Heart left ventricle (tissue), 16 donors: ENCODE measurements around the gene TUBB3. TPM values are rescaled to one million over a fixed set of nuclear protein-coding genes. Genes with fewer than 3 reads are reported as not detected.

Source experiments
- ATAC-seq, 4 donors: fragments of 200-7000 bp; cut with Tn5 transposase; one replicate each; pipeline ENCODE4 v1.9.1; 2020 to 2022; ENCODE audit warnings: moderate library complexity in 4 of 4, mild to moderate bottlenecking in 3 of 4, moderate number of reproducible peaks in 1 of 4
- DNase-seq, 5 donors: peaks; one replicate each; pipeline ENCODE4 v3.0.0-alpha.2; 2020
- H3K27ac ChIP-seq, 12 donors: fragments of 200-600 bp; sonication (generic) in 4 of 12; one replicate each; pipeline versions ENCODE4 v1.5.0 to v1.8.0; 2016 to 2022; ENCODE audit warnings: mild to moderate bottlenecking in 2 of 12
- H3K27me3 ChIP-seq, 9 donors: fragments of 200-600 bp; sonication (generic) in 2 of 9; one replicate each; pipeline versions ENCODE4 v1.5.1 to v1.8.0; 2016 to 2022; ENCODE audit warnings: mild to moderate bottlenecking in 3 of 9
- H3K36me3 ChIP-seq, 9 donors: fragments of 200-600 bp; sonication (generic) in 2 of 9; one replicate each; pipeline versions ENCODE4 v1.5.0 to v1.8.0; 2018 to 2022; ENCODE audit warnings: mild to moderate bottlenecking in 2 of 9
- H3K4me1 ChIP-seq, 12 donors: fragments of 200-600 bp; sonication (generic) in 4 of 12; one replicate each; pipeline versions ENCODE4 v1.5.0 to v1.8.0; 2016 to 2022; ENCODE audit warnings: mild to moderate bottlenecking in 3 of 12
- H3K4me3 ChIP-seq, 12 donors: fragments of 200-600 bp; sonication (generic) in 4 of 12; one replicate each; pipeline versions ENCODE4 v1.5.0 to v1.8.0; 2017 to 2022; ENCODE audit warnings: mild to moderate bottlenecking in 9 of 12, moderate library complexity in 4 of 12
- H3K9me3 ChIP-seq, 12 donors: fragments of 200-600 bp; sonication (generic) in 4 of 12; one replicate each; pipeline versions ENCODE4 v1.5.0 to v1.8.0; 2016 to 2022; ENCODE audit warnings: mild to moderate bottlenecking in 1 of 12
- CTCF ChIP-seq, 12 donors: fragments of 200-600 bp; sonication (generic) in 4 of 12; IDR thresholded peaks; one replicate each; pipeline versions ENCODE4 v1.5.0 to v1.8.0; 2018 to 2022; ENCODE audit warnings: antibody characterized with exemption in 12 of 12, mild to moderate bottlenecking in 5 of 12
- POLR2A ChIP-seq, 2 donors: fragments of 450-650 bp; IDR thresholded peaks; one replicate each; pipeline ENCODE4 v1.6.1; 2017; ENCODE audit warnings: antibody characterized with exemption in 2 of 2, mild to moderate bottlenecking in 2 of 2, moderate library complexity in 2 of 2
- WGBS, 4 donors: extraction: QIAGEN DNeasy Blood & Tissue Kit in 2 of 4; methylation state at CpG; one replicate each; pipeline versions ENCODE4 v1.1.5 to v1.1.7; 2013 to 2018; 5-methylcytosine and 5-hydroxymethylcytosine counted together
- intact Hi-C, 10 donors: fragments of 100-400 bp; cut with DNase I; formaldehyde crosslinking; loops; one replicate each; pipeline versions ENCODE4 v1.11.1 to v1.14.2; 2022
- polyA plus RNA-seq, 2 donors: library from polyadenylated mRNA; stranded (reverse); fragments of 200-250 nt; gene quantifications; one replicate each; pipeline ENCODE4 v1.2.3, GENCODE V29; 2013
- total RNA-seq, 9 donors: library from RNA; depleted of rRNA in 2 of 9; stranded (reverse); fragments of >200 nt in 2 of 9; fragmentation: NEBNext Ultra II Directional in 3 of 9; extraction: Animal tissue kit (Norgen Biotek cat#: 25700) in 3 of 9; gene quantifications; one replicate each; pipeline versions ENCODE4 v1.1.0 to v1.2.4, GENCODE V29; 2016 to 2023
- donor health status: ischemic (EF 13 %, LVEDD 7.1; RV severe dilation, severe dysfunction).
- donor health status: healthy with polysubstance abuse.
- donor health status: DM: no; HTN: yes; CAD: no.
- donor health status: DM: no; HTN: no; CAD: no.
- donor health status: ischemic (EF 25% LVEDD 6.9; RV normal size, moderate dysfunction).
- donor health status: ischemic (EF 25% LVEDD 5.7; RV mildly dilated, moderate dysfunction).
- donor health status: healthy.
- donor health status: DM: yes; HTN: yes; CAD: no.
- donor health status: ischemic (EF 35%, LVEDD 5.7; RV mildly dilated, moderate dysfunction).
- donor health status: nonischemic (EF 11% LVEDD 7.7; RV severe dilation, severe dysfunction).
- donor health status: DM: yes; HTN: yes; CAD: no.
- donor health status: PGD.
- donor health status: ischemic (EF 29% LVEDD 5.4; RV normal size, mild dysfunction).
- donor health status: nonischemic (EF 23%, LVEDD 6.1; RV moderate dilation, normal function).

TUBB3 gene
- total and polyA plus RNA-seq, 11 donors: 0.19 to 18.1 (median 4.1) TPM

GRCh38 chr16:89944773-89945172, 21.6 kb downstream of the TUBB3 start:
- no peak for TF ChIP-seq POLR2A (IDR thresholded peaks at IDR 0.05)
- no peak for TF ChIP-seq CTCF (IDR thresholded peaks at IDR 0.05)
- DNase-seq: peak in 1 of 5 donors; percentile 3
- ATAC-seq: no peak
- no peaks in the 10 kb centered on the region for H3K36me3 ChIP-seq
- H3K4me3 ChIP-seq: no peak overlapping the region
- H3K27ac ChIP-seq: no peak overlapping the region
- H3K9me3 ChIP-seq: no peaks in the 10 kb centered on the region
- H3K27me3 ChIP-seq: peaks cover 0 to 15% (median 0%) of the 10 kb centered on the region in 9 donors
- WGBS, 4 donors: 74 to 79% (median 76%) methylated on average over 5 of the region's 5 CpGs
- H3K4me1 ChIP-seq: peaks cover 0 to 19% (median 14%) of the 10 kb centered on the region in 12 donors
- intact Hi-C loops: no loop called here

GRCh38 chr16:89945654-89946053, 22.5 kb downstream of the TUBB3 start:
- 68 to 76% (median 73%) methylated on average over 7 of the region's 7 CpGs for WGBS, 4 donors
- Histone ChIP-seq H3K9me3 (no peaks in the 10 kb centered on the region), H3K36me3 (no peaks in the 10 kb centered on the region), H3K4me1 (peaks cover 0 to 21% (median 14%) of the 10 kb centered on the region in 12 donors), H3K4me3 (no peak overlapping the region), H3K27ac (no peak overlapping the region), H3K27me3 (peaks cover 0 to 15% (median 0%) of the 10 kb centered on the region in 9 donors)
- ATAC-seq (no peak), DNase-seq (no peak)
- TF ChIP-seq POLR2A (IDR thresholded peaks at IDR 0.05): no peak
- TF ChIP-seq CTCF (IDR thresholded peaks at IDR 0.05): no peak
- intact Hi-C loops: no loop called here

GRCh38 chr16:89946515-89946914, 23.4 kb downstream of the TUBB3 start:
- no peak for ATAC-seq
- H3K36me3 ChIP-seq: no peaks in the 10 kb centered on the region
- H3K27ac ChIP-seq: no peak overlapping the region
- H3K27me3 ChIP-seq: peaks cover 0 to 15% (median 0%) of the 10 kb centered on the region in 9 donors
- TF ChIP-seq POLR2A (IDR thresholded peaks at IDR 0.05) (no peak), CTCF (IDR thresholded peaks at IDR 0.05) (no peak)
- no peak for DNase-seq
- H3K4me3 ChIP-seq: no peak overlapping the region
- WGBS, 4 donors: 72 to 88% (median 80%) methylated on average over 5 of the region's 5 CpGs
- H3K9me3 ChIP-seq: no peaks in the 10 kb centered on the region
- intact Hi-C loops: no loop called here
- H3K4me1 ChIP-seq: peaks cover 0 to 21% (median 14%) of the 10 kb centered on the region in 12 donors

GRCh38 chr16:89949121-89949742, 26.1 kb downstream of the TUBB3 start:
- DNase-seq (peak in 1 of 5 donors; percentile 63), ATAC-seq (peak in 1 of 4 donors; percentile 3)
- H3K4me3 ChIP-seq: peak overlapping the region in 11 of 12 donors; percentile 27 to 68 (median 61)
- H3K36me3 ChIP-seq: no peaks in the 10 kb centered on the region
- peaks cover 0 to 12% (median 0%) of the 10 kb centered on the region in 9 donors for H3K27me3 ChIP-seq
- peak overlapping the region in 5 of 12 donors; percentile 28 to 68 (median 38) for H3K27ac ChIP-seq
- TF ChIP-seq POLR2A (IDR thresholded peaks at IDR 0.05): no peak
- TF ChIP-seq CTCF (IDR thresholded peaks at IDR 0.05): no peak
- no peaks in the 10 kb centered on the region for H3K9me3 ChIP-seq
- intact Hi-C loops: no loop called here
- WGBS, 4 donors: 20 to 73% (median 34%) methylated on average over 12 to 55 of the region's 55 CpGs
- peaks cover 0 to 22% (median 14%) of the 10 kb centered on the region in 12 donors for H3K4me1 ChIP-seq
